ENCODE data around the gene KCNJ1.

Gene KCNJ1

GRCh38 chr11:128822130-128822529 lies 45.0 kb downstream of the KCNJ1 start:
- H3K4me3 ChIP-seq (ENCODE audit: low read length), result no peak overlapping the region
- DNase-seq (ENCODE audit: low read depth), result no peak
- TF ChIP-seq, protein P1, sequence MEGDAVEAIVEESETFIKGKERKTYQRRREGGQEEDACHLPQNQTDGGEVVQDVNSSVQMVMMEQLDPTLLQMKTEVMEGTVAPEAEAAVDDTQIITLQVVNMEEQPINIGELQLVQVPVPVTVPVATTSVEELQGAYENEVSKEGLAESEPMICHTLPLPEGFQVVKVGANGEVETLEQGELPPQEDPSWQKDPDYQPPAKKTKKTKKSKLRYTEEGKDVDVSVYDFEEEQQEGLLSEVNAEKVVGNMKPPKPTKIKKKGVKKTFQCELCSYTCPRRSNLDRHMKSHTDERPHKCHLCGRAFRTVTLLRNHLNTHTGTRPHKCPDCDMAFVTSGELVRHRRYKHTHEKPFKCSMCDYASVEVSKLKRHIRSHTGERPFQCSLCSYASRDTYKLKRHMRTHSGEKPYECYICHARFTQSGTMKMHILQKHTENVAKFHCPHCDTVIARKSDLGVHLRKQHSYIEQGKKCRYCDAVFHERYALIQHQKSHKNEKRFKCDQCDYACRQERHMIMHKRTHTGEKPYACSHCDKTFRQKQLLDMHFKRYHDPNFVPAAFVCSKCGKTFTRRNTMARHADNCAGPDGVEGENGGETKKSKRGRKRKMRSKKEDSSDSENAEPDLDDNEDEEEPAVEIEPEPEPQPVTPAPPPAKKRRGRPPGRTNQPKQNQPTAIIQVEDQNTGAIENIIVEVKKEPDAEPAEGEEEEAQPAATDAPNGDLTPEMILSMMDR (conservative IDR thresholded peaks at IDR 0.05; ENCODE audit: low read length), result no peak

- TF ChIP-seq, protein P1 (conservative IDR thresholded peaks at IDR 0.05; ENCODE audit: low read length), result no peak
- no peak for DNase-seq (ENCODE audit: low read depth)
Measured at GRCh38 chr11:128821556-128821955, 45.5 kb downstream of the KCNJ1 start.

GRCh38 chr11:128819198-128819597 lies 47.9 kb downstream of the KCNJ1 start:
- no peak overlapping the region for H3K4me3 ChIP-seq (ENCODE audit: low read length)
- TF ChIP-seq, protein P1 (conservative IDR thresholded peaks at IDR 0.05; ENCODE audit: low read length), result no peak
- no peak for DNase-seq (ENCODE audit: low read depth)

More at GRCh38 chr11:128821556-128821955, 45.5 kb downstream of the KCNJ1 start:
- no peak overlapping the region for H3K4me3 ChIP-seq (ENCODE audit: low read length)

- TF ChIP-seq, protein P1 (conservative IDR thresholded peaks at IDR 0.05; ENCODE audit: low read length), result no peak; the same call in 1 of the 2 replicates
- H3K4me3 ChIP-seq (ENCODE audit: low read length), result no peak overlapping the region
- peak; percentile 97 for DNase-seq (ENCODE audit: low read depth)
Measured at GRCh38 chr11:128814856-128815705, 52.0 kb downstream of the KCNJ1 start.

- no peak overlapping the region for H3K4me3 ChIP-seq (ENCODE audit: low read length)
- TF ChIP-seq, protein P1 (conservative IDR thresholded peaks at IDR 0.05; ENCODE audit: low read length), result no peak
- DNase-seq (ENCODE audit: low read depth), result no peak
Measured at GRCh38 chr11:128813729-128814128, 53.4 kb downstream of the KCNJ1 start.

GRCh38 chr11:128810784-128811514 lies 56.1 kb downstream of the KCNJ1 start:
- DNase-seq (ENCODE audit: low read depth), result no peak
- H3K4me3 ChIP-seq (ENCODE audit: low read length), result no peak overlapping the region
- TF ChIP-seq, protein P1 (conservative IDR thresholded peaks at IDR 0.05; ENCODE audit: low read length), result no peak

Data from AG10803 (cell line).